ENCODE data around the gene GJE1.

The GJE1 gene

DNA sequence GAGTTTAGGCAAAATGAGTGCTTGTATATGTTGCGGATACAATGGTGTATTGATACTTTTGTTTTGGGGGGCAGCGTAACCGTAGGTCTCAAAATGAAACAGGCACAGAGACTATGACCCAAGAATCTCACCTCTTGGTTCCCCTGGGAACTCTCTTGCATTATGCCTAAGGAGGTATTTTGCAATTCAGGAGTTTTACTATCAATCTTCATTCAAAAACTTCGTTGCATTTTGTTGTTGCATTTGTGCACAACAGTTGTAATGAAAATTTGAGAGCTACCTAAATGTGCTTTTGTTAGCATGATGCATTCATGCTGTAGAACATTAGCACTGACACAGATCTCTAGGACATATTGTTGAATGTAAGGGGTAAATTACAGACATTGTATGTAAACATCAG, 32.5 kb downstream of the GJE1 start:
- no peak overlapping the region for H3K4me3 ChIP-seq (ENCODE audit: low read depth, low read length)
- TF ChIP-seq, protein P1, sequence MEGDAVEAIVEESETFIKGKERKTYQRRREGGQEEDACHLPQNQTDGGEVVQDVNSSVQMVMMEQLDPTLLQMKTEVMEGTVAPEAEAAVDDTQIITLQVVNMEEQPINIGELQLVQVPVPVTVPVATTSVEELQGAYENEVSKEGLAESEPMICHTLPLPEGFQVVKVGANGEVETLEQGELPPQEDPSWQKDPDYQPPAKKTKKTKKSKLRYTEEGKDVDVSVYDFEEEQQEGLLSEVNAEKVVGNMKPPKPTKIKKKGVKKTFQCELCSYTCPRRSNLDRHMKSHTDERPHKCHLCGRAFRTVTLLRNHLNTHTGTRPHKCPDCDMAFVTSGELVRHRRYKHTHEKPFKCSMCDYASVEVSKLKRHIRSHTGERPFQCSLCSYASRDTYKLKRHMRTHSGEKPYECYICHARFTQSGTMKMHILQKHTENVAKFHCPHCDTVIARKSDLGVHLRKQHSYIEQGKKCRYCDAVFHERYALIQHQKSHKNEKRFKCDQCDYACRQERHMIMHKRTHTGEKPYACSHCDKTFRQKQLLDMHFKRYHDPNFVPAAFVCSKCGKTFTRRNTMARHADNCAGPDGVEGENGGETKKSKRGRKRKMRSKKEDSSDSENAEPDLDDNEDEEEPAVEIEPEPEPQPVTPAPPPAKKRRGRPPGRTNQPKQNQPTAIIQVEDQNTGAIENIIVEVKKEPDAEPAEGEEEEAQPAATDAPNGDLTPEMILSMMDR (IDR thresholded peaks at IDR 0.05; ENCODE audit: insufficient read depth, low read depth, low read length, missing control alignments), result no peak
- no peak for DNase-seq (ENCODE audit: low read depth)

DNA sequence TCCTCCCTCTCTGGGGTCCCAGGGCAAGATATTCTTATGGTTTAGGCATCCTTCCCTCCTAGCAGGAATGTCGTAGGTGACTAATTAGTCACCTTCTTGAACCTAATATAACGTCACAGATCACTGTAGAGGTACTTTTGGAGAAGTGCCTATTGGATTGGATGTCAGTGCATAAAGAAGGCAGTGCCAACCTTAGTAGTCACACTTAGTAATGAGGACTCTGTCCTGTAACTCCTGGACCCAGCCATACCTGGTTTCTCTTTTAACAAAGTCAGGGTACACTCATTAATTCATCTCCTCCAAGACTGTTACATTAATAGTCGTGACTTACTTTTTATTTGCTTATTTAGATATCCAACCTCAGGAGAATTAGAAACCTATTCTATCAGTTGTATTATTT, 34.3 kb downstream of the GJE1 start:
- H3K4me3 ChIP-seq (ENCODE audit: low read depth, low read length), result no peak overlapping the region
- no peak for DNase-seq (ENCODE audit: low read depth)
- TF ChIP-seq, protein P1 (IDR thresholded peaks at IDR 0.05; ENCODE audit: insufficient read depth, low read depth, low read length, missing control alignments), result no peak

DNA sequence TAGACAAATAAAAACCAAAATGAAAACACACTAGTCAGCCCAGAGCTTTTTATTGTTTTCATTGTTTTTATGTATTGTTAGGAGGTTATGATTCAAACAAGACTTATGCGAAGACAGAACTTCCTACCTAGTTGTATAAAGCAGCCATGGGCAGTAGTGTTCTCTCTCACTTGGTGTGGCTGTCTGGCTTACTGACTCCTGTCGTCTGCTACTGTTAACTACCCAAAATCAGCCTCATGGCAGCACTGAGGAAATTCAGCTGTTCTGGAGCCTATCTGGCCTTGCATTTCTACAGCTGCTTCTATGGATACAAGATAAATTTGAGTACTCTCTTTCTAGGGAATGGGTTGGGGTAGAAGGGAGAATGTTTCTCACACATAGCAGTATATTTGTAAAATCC, 34.8 kb downstream of the GJE1 start:
- no peak overlapping the region for H3K4me3 ChIP-seq (ENCODE audit: low read depth, low read length)
- TF ChIP-seq, protein P1 (IDR thresholded peaks at IDR 0.05; ENCODE audit: insufficient read depth, low read depth, low read length, missing control alignments), result no peak
- no peak for DNase-seq (ENCODE audit: low read depth)

DNA sequence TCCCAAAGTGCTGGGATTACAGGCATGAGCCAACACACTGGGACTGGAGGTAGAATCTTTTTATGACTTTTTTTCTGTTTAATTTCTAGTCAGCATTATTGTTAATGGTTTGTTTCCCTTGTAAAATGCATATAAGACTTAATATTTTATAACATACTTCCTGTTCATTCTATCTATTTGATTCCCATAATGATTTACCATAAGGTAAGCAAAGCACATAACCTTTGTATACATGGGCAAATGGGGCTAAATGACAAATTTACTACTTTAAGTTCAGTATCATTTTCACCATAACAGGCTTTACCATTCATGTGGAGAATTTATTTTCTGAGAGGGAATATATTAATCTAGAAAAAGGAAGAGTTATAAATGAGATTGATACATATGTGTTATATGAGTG, 38.6 kb downstream of the GJE1 start:
- TF ChIP-seq, protein P1 (IDR thresholded peaks at IDR 0.05; ENCODE audit: insufficient read depth, low read depth, low read length, missing control alignments), result no peak
- no peak overlapping the region for H3K4me3 ChIP-seq (ENCODE audit: low read depth, low read length)
- no peak for DNase-seq (ENCODE audit: low read depth)

DNA sequence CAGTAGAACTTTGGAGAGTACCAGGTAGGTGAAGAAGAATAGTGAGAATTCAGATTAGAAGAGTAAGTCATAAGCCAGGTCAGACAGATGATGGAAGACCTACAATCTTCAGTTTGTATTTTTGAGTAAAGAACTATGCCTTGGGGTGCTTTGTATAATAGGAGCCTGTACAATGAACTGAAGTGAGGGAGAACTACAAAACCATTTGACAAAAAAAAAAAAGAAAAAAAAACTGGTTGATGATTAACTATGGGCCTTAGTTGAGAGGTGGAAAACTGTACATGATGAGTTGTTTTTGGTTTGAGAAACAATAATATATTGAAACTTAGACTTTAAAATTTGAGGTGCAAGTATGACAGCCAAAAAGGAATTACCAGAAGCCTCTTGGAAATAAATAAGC, 40.0 kb downstream of the GJE1 start:
- TF ChIP-seq, protein P1 (IDR thresholded peaks at IDR 0.05; ENCODE audit: insufficient read depth, low read depth, low read length, missing control alignments), result no peak
- H3K4me3 ChIP-seq (ENCODE audit: low read depth, low read length), result no peak overlapping the region
- DNase-seq (ENCODE audit: low read depth), result no peak

DNA sequence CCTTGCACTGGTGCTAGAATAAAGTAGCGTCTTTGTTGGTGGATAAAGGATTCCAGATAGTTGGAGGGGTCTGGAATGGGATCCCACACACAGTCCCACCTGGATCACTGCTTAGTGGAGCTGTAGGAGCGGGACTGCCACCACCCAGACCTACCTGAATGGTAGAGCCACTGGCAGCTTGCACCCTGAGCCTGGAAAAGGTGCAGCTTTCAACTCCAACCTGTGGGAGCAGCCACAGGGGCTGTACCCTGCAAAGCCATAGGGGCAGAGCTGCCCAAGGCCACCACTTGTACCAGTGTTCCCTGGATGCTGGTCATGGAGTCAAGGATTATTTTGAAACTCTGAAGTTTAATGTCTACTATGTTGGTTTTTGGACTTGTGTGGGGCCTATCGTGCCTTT, 41.3 kb downstream of the GJE1 start:
- TF ChIP-seq, protein P1 (IDR thresholded peaks at IDR 0.05; ENCODE audit: insufficient read depth, low read depth, low read length, missing control alignments), result no peak
- no peak for DNase-seq (ENCODE audit: low read depth)
- no peak overlapping the region for H3K4me3 ChIP-seq (ENCODE audit: low read depth, low read length)

DNA sequence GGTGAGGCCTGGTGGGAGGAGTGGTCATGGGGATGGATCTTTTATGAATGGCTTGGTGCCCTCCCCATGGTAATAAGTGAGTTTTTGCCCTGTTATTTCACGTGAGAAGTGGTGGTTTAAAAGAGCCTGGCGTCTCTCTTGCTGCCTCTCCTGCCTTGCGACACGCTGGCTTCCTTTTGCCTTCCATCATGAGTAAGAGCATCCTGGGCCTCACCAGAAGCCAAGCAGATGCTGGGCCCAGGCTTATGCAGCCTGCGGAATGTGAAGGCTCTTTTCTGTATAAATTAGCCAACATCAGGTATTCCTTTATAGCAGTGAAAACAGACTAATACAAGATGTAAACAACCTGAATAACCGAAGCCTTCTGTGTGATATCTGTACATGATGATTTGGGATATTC, 42.0 kb downstream of the GJE1 start:
- TF ChIP-seq, protein P1 (IDR thresholded peaks at IDR 0.05; ENCODE audit: insufficient read depth, low read depth, low read length, missing control alignments), result no peak
- no peak for DNase-seq (ENCODE audit: low read depth)
- H3K4me3 ChIP-seq (ENCODE audit: low read depth, low read length), result no peak overlapping the region
